ENCODE results near the gene TMX2.

Gene TMX2

DNA sequence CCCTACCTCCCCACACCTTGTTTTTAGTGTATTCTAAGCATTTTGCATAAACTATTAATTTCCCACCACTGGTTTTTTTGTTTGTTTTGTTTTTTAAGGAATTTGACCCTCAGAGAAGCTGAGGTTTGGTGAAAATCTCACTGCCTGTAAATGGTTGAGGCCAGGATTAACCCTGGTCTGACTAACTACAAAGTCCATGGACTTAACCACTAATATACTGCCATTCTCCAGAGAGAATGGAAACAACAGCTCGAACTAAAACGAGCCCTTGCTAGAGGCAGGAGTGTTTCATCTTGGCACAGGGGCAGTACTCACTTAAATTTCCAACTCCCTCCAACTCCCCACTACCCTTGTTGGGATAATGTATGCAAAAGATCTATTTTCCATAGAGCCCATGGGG is 52.2 kb downstream of the TMX2 start:
- Histone ChIP-seq H3K18ac (ENCODE audit: low read length) (no peak overlapping the region), H3K36me3 (ENCODE audit: control insufficient read depth in 1 of 2, insufficient read depth in 2 of 2, low read length in 2 of 2) (peaks cover 0 to 5% of the 10 kb centered on the region in 2 experiments), H3K79me2 (ENCODE audit: control insufficient read depth, insufficient read depth, low read length, poor library complexity) (peaks cover 27% of the 10 kb centered on the region), H2BK5ac (ENCODE audit: low read depth, low read length, poor library complexity) (no peak overlapping the region), H3K79me1 (ENCODE audit: low read length) (peaks cover 6% of the 10 kb centered on the region), H4K8ac (ENCODE audit: low read depth, low read length) (no peak overlapping the region), H3K23ac (ENCODE audit: low read length) (no peak overlapping the region), H3K9ac (ENCODE audit: low read length) (peak overlapping the region; percentile 75), H2BK120ac (ENCODE audit: insufficient read depth, low read length, poor library complexity) (no peak overlapping the region), H2AFZ (ENCODE audit: insufficient read depth, low read length, poor library complexity) (no peak overlapping the region), H3K14ac (ENCODE audit: low read length) (no peak overlapping the region), H3K27me3 (ENCODE audit: insufficient read depth, low read length) (no peaks in the 10 kb centered on the region), H3K27ac (ENCODE audit: low read depth, low read length) (peak overlapping the region; percentile 33), H3K4me1 (ENCODE audit: control insufficient read depth in 1 of 2, insufficient read depth in 2 of 2, low read length in 2 of 2) (peaks cover 4 to 5% of the 10 kb centered on the region in 2 experiments), H4K12ac (ENCODE audit: low read depth, low read length) (no peak overlapping the region), H3K4ac (ENCODE audit: low read depth, low read length) (peak overlapping the region; percentile 98), H4K91ac (ENCODE audit: low read depth, low read length) (no peak overlapping the region), H2BK12ac (ENCODE audit: low read length) (no peak overlapping the region), H3K4me3 (ENCODE audit: low read depth, low read length) (no peak overlapping the region), H3K4me2 (ENCODE audit: low read length) (peak overlapping the region; percentile 68), H3K9me3 (ENCODE audit: insufficient read depth, low read depth, low read length) (no peaks in the 10 kb centered on the region), H2AK5ac (ENCODE audit: low read length) (no peak overlapping the region)
- DNase-seq: no peak
- WGBS (ENCODE audit: extremely low coverage, insufficient coverage, insufficient read length): no CpG with 5 or more reads among the region's 2 CpGs

DNA sequence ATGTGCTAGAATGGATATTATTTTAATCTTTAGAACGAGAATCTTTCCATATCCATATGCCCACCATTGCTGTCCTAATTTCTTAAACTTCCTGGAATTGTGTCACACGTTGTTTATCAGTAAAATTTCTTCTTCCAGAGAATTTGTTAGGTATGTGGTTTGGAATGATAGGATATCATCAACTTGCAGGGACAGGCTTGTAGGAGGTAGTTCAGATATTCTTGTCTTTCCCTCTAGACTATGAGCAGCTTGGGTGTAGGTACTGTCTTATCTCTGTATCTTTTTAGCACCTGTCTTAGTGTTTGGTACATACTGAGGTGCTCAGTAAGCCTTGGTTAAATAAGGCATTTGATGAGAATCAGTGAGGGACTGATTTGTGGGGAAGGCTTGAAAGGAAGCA is 52.6 kb downstream of the TMX2 start:
- Histone ChIP-seq H2AK5ac (ENCODE audit: low read length) (no peak overlapping the region), H3K18ac (ENCODE audit: low read length) (no peak overlapping the region), H3K79me1 (ENCODE audit: low read length) (peaks cover 6% of the 10 kb centered on the region), H2BK12ac (ENCODE audit: low read length) (no peak overlapping the region), H4K8ac (ENCODE audit: low read depth, low read length) (no peak overlapping the region), H3K9ac (ENCODE audit: low read length) (no peak overlapping the region), H3K9me3 (ENCODE audit: insufficient read depth, low read depth, low read length) (no peaks in the 10 kb centered on the region), H3K36me3 (ENCODE audit: control insufficient read depth in 1 of 2, insufficient read depth in 2 of 2, low read length in 2 of 2) (peaks cover 0 to 5% of the 10 kb centered on the region in 2 experiments), H3K27ac (ENCODE audit: low read depth, low read length) (peak overlapping the region; percentile 33), H3K4me1 (ENCODE audit: control insufficient read depth in 1 of 2, insufficient read depth in 2 of 2, low read length in 2 of 2) (peaks cover 4 to 5% of the 10 kb centered on the region in 2 experiments), H3K14ac (ENCODE audit: low read length) (no peak overlapping the region), H2BK120ac (ENCODE audit: insufficient read depth, low read length, poor library complexity) (no peak overlapping the region), H3K4ac (ENCODE audit: low read depth, low read length) (peak overlapping the region; percentile 98), H3K79me2 (ENCODE audit: control insufficient read depth, insufficient read depth, low read length, poor library complexity) (peaks cover 27% of the 10 kb centered on the region), H4K91ac (ENCODE audit: low read depth, low read length) (no peak overlapping the region), H3K27me3 (ENCODE audit: insufficient read depth, low read length) (no peaks in the 10 kb centered on the region), H3K23ac (ENCODE audit: low read length) (no peak overlapping the region), H2AFZ (ENCODE audit: insufficient read depth, low read length, poor library complexity) (no peak overlapping the region), H3K4me2 (ENCODE audit: low read length) (peak overlapping the region; percentile 68), H4K12ac (ENCODE audit: low read depth, low read length) (no peak overlapping the region), H3K4me3 (ENCODE audit: low read depth, low read length) (no peak overlapping the region), H2BK5ac (ENCODE audit: low read depth, low read length, poor library complexity) (no peak overlapping the region)
- DNase-seq: peak; percentile 17 to 68
- no CpG with 5 or more reads among the region's 2 CpGs for WGBS (ENCODE audit: extremely low coverage, insufficient coverage, insufficient read length)

DNA sequence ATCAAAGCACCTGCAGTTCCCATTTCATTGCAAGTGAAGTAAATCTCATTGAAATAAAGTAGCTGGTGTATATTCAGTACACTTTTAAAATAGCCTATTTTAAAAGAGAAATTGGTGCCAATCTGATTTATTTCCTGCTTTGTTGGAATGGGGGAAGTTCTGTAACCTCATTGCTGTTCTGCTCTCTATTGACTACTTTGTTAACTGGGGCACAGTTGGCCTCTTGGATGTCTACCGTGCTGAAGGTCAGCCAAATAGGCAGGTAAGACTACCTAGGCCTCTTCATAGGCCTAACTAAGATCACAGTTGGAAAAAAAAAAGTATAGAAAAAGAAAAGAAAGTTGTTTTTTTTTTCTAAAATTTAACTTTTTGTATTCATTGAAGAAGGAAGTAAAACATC is 58.4 kb downstream of the TMX2 start:
- peaks cover 20% of the 10 kb centered on the region for H3K79me2 ChIP-seq (ENCODE audit: control insufficient read depth, insufficient read depth, low read length, poor library complexity)
- no peak overlapping the region for H2AK5ac ChIP-seq (ENCODE audit: low read length)
- no peak overlapping the region for H4K12ac ChIP-seq (ENCODE audit: low read depth, low read length)
- no peak overlapping the region for H2BK5ac ChIP-seq (ENCODE audit: low read depth, low read length, poor library complexity)
- no peak overlapping the region for H2AFZ ChIP-seq (ENCODE audit: insufficient read depth, low read length, poor library complexity)
- H3K14ac ChIP-seq (ENCODE audit: low read length): no peak overlapping the region
- no peak overlapping the region for H3K27ac ChIP-seq (ENCODE audit: low read depth, low read length)
- H3K9ac ChIP-seq (ENCODE audit: low read length): no peak overlapping the region
- H3K4me2 ChIP-seq (ENCODE audit: low read length): no peak overlapping the region
- H3K79me1 ChIP-seq (ENCODE audit: low read length): peaks cover 2% of the 10 kb centered on the region
- H3K23ac ChIP-seq (ENCODE audit: low read length): no peak overlapping the region
- no peaks in the 10 kb centered on the region for H3K27me3 ChIP-seq (ENCODE audit: insufficient read depth, low read length)
- no peak overlapping the region for H2BK12ac ChIP-seq (ENCODE audit: low read length)
- no CpG with 5 or more reads among the region's 1 CpG for WGBS (ENCODE audit: extremely low coverage, insufficient coverage, insufficient read length)
- H3K9me3 ChIP-seq (ENCODE audit: insufficient read depth, low read depth, low read length): no peaks in the 10 kb centered on the region
- DNase-seq: no peak
- no peak overlapping the region for H3K4me3 ChIP-seq (ENCODE audit: low read depth, low read length)
- no peak overlapping the region for H2BK120ac ChIP-seq (ENCODE audit: insufficient read depth, low read length, poor library complexity)
- peaks cover 0 to under 1% of the 10 kb centered on the region in 2 experiments for H3K36me3 ChIP-seq (ENCODE audit: control insufficient read depth in 1 of 2, insufficient read depth in 2 of 2, low read length in 2 of 2)
- H4K8ac ChIP-seq (ENCODE audit: low read depth, low read length): no peak overlapping the region
- H3K18ac ChIP-seq (ENCODE audit: low read length): no peak overlapping the region
- no peak overlapping the region for H4K91ac ChIP-seq (ENCODE audit: low read depth, low read length)
- H3K4me1 ChIP-seq (ENCODE audit: control insufficient read depth in 1 of 2, insufficient read depth in 2 of 2, low read length in 2 of 2): peaks cover 7 to 15% of the 10 kb centered on the region in 2 experiments
- H3K4ac ChIP-seq (ENCODE audit: low read depth, low read length): peak overlapping the region; percentile 100

DNA sequence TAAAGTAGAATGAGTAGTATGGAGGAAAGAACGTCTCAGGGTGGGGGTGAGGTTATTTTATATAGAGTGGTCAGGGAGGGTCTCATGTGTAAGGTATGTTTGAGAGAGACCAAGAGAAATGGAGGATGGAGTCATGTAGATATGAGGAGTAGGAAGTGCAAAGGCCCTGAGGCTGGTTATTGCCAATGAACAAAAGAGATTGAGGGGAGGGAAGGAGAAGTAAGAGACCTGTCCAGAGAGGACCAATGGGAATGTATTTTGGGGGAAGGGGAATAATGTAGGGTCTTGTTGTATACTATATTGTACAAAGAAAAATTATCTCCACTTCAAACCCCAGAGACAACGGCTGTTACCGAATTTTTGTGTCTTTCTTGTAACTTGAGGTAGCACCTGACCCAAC is 59.0 kb downstream of the TMX2 start:
- no peak overlapping the region for H3K9ac ChIP-seq (ENCODE audit: low read length)
- H3K79me2 ChIP-seq (ENCODE audit: control insufficient read depth, insufficient read depth, low read length, poor library complexity): peaks cover 18% of the 10 kb centered on the region
- DNase-seq: no peak
- no peak overlapping the region for H3K14ac ChIP-seq (ENCODE audit: low read length)
- no peak overlapping the region for H2BK5ac ChIP-seq (ENCODE audit: low read depth, low read length, poor library complexity)
- no peak overlapping the region for H3K27ac ChIP-seq (ENCODE audit: low read depth, low read length)
- no peak overlapping the region for H2BK12ac ChIP-seq (ENCODE audit: low read length)
- no peaks in the 10 kb centered on the region for H3K36me3 ChIP-seq (ENCODE audit: control insufficient read depth in 1 of 2, insufficient read depth in 2 of 2, low read length in 2 of 2)
- no peaks in the 10 kb centered on the region for H3K9me3 ChIP-seq (ENCODE audit: insufficient read depth, low read depth, low read length)
- H4K8ac ChIP-seq (ENCODE audit: low read depth, low read length): no peak overlapping the region
- no peaks in the 10 kb centered on the region for H3K27me3 ChIP-seq (ENCODE audit: insufficient read depth, low read length)
- no peak overlapping the region for H3K18ac ChIP-seq (ENCODE audit: low read length)
- H3K4me3 ChIP-seq (ENCODE audit: low read depth, low read length): no peak overlapping the region
- H3K4me2 ChIP-seq (ENCODE audit: low read length): no peak overlapping the region
- H4K91ac ChIP-seq (ENCODE audit: low read depth, low read length): no peak overlapping the region
- no peak overlapping the region for H2AK5ac ChIP-seq (ENCODE audit: low read length)
- peak overlapping the region; percentile 91 for H3K4ac ChIP-seq (ENCODE audit: low read depth, low read length)
- H3K4me1 ChIP-seq (ENCODE audit: control insufficient read depth in 1 of 2, insufficient read depth in 2 of 2, low read length in 2 of 2): peaks cover 10 to 20% of the 10 kb centered on the region in 2 experiments
- peaks cover 5% of the 10 kb centered on the region for H3K79me1 ChIP-seq (ENCODE audit: low read length)
- no peak overlapping the region for H3K23ac ChIP-seq (ENCODE audit: low read length)
- no peak overlapping the region for H2AFZ ChIP-seq (ENCODE audit: insufficient read depth, low read length, poor library complexity)
- no peak overlapping the region for H2BK120ac ChIP-seq (ENCODE audit: insufficient read depth, low read length, poor library complexity)
- WGBS (ENCODE audit: extremely low coverage, insufficient coverage, insufficient read length): 100% methylated on average over 1 of the region's 3 CpGs
- no peak overlapping the region for H4K12ac ChIP-seq (ENCODE audit: low read depth, low read length)

Data from trophoblast cell (in vitro differentiated cells and primary cell).